Measurements from ENCODE around the gene TMEM26.
"Not testable (repeated sequence)": the region's sequence is repeated elsewhere in the genome, so short reads cannot be mapped to it uniquely, and the experiment has no call there.

Gene TMEM26

DNA sequence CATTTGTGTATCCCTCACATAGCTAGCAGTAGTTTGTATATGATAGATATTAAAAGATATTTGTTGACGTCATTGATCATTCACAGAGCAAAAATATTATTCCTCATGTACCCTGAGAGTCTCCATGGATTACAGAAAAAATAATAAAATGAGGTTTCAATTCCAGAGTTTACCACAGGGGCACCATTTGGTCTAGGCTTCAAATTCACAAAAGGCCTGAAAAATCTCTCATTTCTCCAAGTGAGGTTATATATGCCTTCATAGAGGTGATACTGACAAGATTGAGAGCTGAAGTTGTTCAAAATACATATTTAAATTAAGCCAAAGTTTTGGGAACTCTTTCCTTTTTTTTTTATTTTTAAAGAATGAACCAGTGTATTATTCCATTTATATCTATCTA lies 52.7 kb downstream of the TMEM26 start:
- no peak for DNase-seq (ENCODE audit: low read depth in 2 of 2)

DNA sequence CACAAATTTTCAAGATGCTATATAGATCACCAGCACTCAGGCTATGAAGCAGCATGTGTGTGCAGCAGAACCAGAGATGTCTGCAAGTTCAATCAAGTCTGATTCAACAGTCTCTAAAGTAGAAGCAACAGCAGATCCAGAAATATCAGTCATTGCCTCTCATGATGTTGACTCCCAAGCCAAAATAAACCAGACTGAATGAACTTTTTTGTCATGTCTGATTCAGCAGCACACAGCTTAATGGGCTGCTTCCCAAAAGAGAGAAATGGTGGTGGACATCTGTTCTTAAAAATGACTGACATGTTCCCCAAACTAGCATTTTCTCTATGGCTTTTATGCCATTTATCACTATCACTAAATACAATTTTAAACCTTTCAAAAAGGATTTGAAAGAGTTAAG lies 53.8 kb downstream of the TMEM26 start:
- no peak for DNase-seq (ENCODE audit: low read depth in 2 of 2)

DNA sequence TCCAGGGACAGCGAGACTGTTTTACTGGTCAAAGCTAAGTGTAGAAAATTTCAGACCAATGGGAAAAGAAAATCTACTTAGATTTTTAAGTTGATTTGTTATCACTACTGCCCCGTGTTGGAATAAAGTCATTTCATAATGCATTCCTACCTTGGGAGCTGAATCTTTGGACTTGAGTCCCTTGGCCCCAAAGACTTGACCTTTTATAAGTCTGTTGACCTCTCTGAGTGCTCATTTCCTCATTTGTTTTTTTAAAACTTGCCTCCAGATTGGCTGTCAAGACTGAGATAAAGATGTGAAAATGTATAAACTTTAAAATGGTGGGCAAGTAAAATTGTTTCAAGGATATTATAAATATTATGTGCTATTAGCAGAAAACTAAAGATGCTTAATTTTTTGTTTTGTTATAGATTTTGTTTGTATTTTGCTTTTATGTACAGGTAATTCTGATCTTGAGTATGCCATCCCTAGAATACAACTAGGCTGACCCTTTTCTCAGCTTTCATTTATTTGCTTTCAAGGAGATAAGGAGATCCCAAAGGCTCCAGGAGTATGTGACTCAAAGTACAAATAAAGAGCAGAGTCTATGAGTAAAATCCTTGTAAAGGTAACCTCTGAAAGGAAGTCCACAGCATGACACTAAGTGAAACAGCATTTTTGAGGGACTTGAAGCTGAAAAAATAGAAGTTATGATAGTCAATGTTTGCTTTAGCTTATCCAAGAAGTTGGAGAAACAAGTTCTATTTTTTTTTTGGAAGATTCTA lies 54.6 kb downstream of the TMEM26 start:
- DNase-seq (ENCODE audit: low read depth in 2 of 2) = no peak

DNA sequence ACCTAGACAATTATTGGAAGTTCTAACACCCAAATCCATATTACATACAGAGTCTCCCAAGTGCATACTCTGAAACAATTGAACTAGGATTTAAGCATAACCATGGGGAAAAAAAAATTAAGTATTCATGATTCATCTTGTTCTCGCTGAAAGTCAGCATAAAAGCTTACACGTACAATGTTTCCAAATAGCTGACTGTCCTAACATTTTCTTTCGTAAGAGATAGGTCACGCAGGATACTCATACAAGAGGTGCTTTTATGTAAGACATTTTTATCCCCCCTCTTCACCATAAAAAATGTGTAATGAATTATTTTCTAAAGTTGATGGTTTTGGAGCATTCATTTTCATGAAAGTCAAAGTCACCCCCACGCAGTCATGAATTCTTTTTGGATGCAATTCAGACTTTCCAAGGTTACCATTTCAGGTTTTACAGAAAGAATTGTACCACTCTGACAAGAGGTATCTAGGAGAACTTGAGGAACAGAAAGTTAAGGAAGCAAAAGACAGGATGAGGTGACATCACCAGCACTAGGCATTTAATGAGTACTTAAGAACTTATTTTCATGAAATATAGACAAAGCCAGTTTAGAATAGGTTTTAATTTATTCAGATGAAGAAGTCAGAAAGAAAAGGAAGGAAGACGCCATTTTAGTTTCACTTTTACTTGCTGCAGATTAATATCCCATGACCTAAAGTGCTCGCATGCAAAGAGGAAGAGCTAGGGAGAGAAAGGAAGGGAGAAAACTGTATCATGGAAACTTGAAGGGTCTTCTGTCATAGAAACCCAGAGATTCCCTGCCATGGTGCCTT lies 55.8 kb downstream of the TMEM26 start:
- DNase-seq (ENCODE audit: low read depth in 2 of 2) = no peak

DNA sequence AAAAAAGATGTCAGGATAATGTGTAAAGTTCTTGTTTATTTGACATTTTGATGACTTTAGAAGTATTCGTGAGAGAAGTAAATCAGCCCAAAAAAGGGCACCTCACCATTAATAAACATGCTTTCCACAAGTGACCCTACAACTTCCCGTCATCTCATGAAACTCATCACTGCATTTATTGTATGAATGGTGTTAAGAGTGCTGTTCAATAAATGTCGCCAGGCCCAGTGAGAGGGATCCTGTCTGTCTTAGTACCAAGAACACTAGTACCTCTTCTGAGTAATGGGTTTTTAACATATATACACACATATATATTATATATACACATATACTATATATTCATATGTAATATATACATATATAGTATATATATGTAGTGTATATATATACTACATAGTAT lies 61.9 kb downstream of the TMEM26 start:
- no peak for DNase-seq (ENCODE audit: low read depth in 2 of 2)

DNA sequence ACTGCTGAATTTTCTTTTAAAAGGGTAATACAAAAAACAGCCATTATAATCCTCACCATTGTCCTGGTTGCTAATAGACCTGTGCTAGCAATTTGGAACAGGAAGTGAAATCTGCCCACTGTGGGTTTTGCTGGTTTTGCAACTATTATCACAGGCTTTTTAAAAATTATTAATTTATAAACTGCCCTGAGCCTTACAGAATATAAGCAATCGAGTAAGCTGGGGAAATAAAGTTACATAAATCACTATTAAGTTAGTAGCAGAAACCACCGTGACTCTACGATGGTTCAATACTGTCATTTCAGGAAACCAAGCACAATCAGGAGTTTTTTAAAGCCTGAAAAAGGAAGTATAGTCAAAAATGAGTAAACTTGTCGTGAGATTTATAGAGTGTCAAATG lies 62.3 kb downstream of the TMEM26 start:
- DNase-seq (ENCODE audit: low read depth in 2 of 2) = no peak

DNA sequence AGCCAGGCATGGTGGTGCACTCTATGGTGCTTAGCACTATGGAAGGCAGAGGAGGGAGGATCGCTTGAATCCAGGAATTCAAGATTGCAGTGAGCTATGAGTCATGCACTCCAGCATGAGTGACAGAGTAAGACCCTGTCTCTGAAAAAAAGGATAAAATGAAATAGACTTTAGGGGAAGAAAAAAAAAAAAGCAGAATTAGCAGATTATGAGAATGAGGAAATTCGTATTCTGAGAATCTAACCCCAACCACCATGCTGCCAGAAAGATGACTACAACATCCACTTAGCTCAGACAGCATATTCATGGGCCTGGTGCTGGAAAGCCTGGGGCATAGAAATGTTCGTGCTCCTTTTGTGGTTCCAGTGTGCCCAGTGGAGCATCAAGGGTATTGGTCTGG lies 63.3 kb downstream of the TMEM26 start:
- DNase-seq (ENCODE audit: low read depth in 2 of 2) = no peak

DNA sequence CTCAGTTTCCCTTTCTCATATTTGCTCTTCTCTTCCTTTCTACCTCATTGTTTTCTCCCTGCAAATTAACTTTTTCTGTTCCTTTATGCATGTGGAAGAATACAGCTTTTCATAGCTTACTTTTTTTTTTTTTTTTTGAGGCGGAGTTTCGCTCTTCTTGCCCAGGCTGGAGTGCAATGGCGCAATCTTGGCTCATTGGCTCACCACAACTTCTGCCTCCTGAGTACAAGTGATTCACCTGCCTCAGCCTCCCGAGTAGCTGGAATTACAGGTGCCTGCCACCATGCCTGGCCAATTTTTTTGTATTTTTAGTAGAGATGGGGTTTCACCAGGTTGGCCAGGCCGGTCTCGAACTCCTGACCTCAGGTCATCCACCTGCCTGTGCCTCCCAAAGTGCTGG lies 64.2 kb downstream of the TMEM26 start:
- not testable (repeated sequence) for DNase-seq (ENCODE audit: low read depth in 2 of 2)

DNA sequence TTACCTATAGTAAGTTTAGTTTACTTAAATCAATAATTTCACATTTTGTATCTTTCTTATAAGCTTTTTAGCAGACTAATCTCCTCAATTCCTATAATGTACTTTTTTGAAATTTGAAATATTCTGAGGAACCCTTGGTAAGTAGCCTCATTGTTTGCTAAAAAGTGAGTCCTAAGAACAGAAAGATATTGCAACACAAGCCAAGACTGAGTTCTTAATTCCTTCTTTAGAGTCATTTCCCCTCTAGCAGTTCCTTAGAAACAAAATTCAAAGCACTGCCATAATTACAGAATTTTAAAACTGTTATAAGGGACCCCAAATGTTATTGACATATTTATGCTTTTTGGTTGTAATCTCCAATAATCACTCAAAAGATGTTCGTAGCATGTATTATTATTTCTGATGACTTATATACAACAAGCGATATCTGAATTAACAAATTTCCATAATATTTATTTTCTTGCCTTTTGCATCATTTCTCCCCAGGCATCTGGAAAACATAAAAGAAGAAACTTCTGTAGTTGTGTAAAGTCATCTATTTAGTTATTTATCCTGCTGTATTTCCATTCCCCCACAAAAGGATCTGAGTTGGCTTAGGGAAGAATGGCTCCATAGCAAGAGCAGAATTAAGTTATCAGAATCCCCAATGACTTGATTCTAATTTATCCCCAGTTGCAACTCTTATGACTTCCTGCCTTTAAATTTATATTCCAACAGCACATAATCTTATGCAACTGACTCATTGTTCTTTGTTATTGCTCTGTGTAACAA lies 67.8 kb downstream of the TMEM26 start:
- no peak for DNase-seq (ENCODE audit: low read depth in 2 of 2)

DNA sequence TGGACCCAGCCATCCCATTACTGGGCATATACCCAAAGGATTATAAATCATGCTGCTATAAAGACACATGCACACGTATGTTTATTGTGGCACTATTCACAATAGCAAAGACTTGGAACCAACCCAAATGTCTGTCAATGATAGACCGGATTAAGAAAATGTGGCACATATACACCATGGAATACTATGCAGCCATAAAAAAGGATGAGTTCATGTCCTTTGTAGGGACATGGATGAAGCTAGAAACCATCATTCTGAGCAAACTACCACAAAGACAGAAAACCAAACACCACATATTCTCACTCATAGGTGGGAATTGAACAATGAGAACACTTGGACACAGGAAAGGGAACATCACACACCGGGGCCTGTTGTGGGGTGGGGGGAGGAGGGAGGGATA lies 72.0 kb downstream of the TMEM26 start:
- not testable (repeated sequence) for DNase-seq (ENCODE audit: low read depth in 2 of 2)

DNA sequence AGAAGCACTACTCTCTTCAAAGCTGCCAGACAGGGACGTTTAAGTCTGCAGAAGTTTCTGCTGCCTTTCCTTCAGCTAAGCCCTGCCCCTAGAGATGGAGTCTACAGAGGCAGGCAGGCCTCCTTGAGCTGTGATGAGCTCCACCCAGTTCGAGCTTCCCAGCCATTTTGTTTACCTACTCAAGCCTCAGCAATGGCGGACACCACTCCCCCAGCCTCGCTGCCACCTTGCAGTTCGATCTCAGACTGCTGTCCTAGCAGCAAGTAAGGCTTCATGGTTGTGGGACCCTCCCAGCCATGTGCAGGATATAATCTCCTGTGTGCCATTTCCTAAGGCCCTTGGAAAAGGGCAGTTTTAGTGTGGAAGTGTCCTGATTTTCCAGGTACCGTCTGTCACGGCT lies 74.3 kb downstream of the TMEM26 start:
- no peak for DNase-seq (ENCODE audit: low read depth in 2 of 2)

DNA sequence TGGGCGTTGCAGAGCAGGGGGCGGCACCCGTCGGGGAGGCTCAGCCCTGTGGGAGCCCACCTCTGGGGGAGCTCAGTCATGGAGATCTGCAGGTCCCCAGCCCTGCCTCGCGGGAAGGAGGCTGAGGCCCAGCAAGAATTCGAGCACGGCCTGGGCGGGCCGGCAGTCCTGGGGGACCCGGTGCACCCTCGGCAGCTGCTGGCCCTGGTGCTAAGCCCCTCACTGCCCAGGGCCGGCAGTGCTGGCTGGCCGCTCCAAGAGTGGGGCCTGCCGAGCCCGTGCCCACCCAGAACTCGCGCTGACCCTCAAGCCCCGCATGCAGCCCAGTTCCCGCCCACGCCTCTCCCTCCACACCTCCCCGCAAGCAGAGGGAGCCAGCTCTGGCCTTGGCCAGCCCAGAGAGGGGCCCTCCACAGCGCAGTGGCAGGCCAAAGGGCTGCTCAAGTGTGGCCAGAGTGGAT lies 76.2 kb downstream of the TMEM26 start:
- no peak for DNase-seq (ENCODE audit: low read depth in 2 of 2)

DNA sequence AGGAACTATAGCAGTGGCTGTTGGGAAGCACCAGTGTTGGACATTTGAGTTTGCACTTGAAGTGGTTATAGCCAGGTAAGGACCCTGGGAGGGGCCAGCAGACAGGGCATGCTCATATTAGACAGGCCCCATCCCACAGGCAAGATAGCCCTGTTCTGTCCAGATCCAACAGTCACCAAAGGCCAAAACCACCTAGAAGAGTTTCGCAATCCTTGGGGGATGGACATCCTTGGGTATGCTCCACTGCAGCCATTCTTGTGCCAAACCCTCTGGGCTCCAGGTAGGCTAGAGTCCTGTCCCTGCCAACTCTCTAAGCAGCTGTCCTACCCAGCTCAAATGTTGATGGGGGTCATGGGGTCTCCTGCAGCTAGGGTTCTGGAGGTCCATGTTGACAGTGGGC lies 76.8 kb downstream of the TMEM26 start:
- no peak for DNase-seq (ENCODE audit: low read depth in 2 of 2)

DNA sequence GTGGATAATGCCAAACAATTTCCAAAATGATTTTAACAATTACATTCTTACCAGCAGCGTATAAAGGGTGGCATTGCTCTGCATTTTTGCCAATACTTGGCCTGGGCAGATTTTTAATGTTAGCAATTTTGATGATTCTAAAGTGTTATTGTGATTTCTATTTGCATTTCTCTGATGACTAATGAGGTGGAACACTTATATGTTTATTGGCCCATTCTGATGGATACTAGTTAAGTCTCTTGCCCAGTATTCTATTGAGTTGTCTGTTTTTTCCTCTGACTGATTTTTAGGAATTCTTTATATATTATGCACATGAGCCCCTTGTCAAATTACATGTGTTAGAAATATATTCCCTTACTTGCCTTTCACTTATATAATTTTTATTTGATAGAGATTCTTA lies 86.8 kb downstream of the TMEM26 start:
- DNase-seq (ENCODE audit: low read depth in 2 of 2) = no peak

DNA sequence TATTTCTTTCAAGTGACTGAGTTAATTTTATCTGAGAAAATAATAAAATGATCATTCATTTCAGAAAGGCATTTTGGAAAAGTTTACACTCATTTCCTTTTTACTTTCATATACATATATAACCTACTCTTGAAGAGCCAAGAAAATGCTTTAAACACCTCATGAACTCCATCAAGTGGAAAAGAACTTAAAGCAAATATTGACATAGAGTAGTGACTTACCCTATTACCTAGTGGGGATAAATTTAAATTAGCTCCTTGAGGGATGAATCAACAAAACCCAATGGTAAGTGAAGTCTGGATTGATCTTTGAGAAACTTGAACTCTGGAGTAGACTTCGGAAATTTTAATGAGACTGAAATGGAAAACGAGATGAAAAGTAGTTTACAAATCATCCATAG lies 88.6 kb downstream of the TMEM26 start:
- DNase-seq (ENCODE audit: low read depth in 2 of 2) = no peak

DNA sequence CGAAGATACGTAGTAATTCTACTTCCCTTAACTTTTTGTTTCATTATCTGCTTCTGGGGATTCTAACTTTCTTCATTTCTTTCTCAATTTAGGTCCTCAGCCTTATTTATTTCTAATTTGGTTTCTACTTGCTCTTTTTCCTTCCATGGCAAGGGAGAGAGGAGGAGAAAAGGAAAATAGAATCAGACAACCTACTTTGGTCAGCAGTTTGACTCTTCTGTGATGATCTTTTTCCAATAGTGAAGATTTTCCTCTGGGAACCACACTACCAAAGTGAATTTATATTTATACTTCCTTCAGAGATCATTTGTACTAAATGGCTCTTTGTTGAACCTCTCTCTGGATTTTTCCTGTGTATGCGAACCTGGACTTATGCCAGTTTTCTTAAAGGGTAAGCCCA lies 90.2 kb downstream of the TMEM26 start:
- no peak for DNase-seq (ENCODE audit: low read depth in 2 of 2)

DNA sequence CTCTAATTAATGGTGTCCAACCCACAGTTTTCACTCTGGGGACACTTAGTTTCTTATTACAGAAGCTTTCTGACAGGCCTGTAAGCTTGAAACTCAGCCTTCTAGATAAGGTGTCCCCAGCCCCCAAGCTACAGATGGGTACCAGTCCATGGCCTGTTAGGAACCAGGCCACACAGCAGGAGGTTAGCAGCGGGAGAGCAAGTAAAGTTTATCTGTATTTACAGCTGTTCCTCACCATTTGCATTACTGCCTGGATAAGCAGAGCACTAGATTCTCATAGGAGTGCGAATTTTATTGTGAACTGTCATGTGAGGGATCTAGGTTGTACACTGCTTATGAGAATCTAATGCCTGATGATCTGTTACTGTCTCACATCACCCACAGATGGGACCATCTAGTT lies 93.7 kb downstream of the TMEM26 start:
- DNase-seq (ENCODE audit: low read depth in 2 of 2) = no peak

DNA sequence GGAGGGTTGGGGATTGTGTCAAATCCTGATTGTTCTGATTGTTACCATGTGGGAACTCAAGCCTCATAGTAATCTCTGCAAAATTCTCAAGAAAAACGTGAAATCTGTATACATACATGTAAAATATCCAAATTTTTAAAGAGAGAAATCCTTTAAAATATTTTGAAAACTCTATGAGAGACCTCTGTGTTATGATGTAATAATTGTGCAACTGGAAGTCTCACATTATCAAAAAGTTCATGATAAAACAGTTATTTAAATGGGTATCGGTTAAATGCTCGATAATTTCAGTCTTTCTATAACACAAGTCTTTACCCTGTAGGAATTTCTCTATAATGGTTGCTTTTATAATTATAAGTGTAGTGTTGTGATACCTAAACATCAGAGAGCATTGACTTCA lies 95.5 kb downstream of the TMEM26 start:
- no peak for DNase-seq (ENCODE audit: low read depth in 2 of 2)
